Loucy (cell line): ENCODE results near the gene RIMBP2.

Experiments
- EZH2phosphoT487 ChIP-seq: fragments of 200-600 bp; IDR thresholded peaks from 2 replicates; pipeline ENCODE4 v1.6.1; 2018; ENCODE audit warnings: antibody characterized with exemption, mild to moderate bottlenecking, moderate library complexity, borderline replicate concordance
- TF ChIP-seq, protein P1 (sequence below): fragments of 200-600 bp; sonication (generic); conservative IDR thresholded peaks from 2 replicates; pipeline ENCODE4 v1.5.1; 2014; ENCODE audit warnings: mild to moderate bottlenecking, antibody characterized with exemption, low read length

DNA sequence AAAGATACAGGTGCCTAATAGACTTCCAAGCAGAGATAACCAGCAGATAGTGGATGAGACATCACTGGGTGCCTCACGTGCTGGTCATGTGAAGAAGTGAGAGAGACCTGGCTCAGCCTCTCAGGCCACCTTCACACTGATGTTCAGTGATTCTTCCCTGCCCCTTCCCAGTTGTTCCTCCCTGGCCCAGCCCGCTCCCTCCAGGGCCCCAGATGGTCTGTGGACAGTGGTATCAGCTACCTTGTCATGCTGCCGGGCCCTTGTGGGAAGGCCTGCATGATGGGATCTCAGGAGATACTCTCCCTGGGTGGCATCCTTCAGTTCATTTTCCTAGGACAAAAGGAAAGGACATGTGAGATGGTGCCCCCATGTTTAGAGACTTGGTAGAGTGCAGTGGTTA is 198.5 kb downstream of the RIMBP2 start:
- TF ChIP-seq, protein P1, sequence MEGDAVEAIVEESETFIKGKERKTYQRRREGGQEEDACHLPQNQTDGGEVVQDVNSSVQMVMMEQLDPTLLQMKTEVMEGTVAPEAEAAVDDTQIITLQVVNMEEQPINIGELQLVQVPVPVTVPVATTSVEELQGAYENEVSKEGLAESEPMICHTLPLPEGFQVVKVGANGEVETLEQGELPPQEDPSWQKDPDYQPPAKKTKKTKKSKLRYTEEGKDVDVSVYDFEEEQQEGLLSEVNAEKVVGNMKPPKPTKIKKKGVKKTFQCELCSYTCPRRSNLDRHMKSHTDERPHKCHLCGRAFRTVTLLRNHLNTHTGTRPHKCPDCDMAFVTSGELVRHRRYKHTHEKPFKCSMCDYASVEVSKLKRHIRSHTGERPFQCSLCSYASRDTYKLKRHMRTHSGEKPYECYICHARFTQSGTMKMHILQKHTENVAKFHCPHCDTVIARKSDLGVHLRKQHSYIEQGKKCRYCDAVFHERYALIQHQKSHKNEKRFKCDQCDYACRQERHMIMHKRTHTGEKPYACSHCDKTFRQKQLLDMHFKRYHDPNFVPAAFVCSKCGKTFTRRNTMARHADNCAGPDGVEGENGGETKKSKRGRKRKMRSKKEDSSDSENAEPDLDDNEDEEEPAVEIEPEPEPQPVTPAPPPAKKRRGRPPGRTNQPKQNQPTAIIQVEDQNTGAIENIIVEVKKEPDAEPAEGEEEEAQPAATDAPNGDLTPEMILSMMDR: no peak
- no peak for TF ChIP-seq EZH2phosphoT487
